DMS 273 (cell line): Measurements from ENCODE around the gene XPO4.

Source experiments
- DNase-seq: peaks from one replicate; lab custom pipeline; 2025; ENCODE audit not compliant: unreplicated experiment; lab: John Stamatoyannopoulos, UW

XPO4 gene

DNA sequence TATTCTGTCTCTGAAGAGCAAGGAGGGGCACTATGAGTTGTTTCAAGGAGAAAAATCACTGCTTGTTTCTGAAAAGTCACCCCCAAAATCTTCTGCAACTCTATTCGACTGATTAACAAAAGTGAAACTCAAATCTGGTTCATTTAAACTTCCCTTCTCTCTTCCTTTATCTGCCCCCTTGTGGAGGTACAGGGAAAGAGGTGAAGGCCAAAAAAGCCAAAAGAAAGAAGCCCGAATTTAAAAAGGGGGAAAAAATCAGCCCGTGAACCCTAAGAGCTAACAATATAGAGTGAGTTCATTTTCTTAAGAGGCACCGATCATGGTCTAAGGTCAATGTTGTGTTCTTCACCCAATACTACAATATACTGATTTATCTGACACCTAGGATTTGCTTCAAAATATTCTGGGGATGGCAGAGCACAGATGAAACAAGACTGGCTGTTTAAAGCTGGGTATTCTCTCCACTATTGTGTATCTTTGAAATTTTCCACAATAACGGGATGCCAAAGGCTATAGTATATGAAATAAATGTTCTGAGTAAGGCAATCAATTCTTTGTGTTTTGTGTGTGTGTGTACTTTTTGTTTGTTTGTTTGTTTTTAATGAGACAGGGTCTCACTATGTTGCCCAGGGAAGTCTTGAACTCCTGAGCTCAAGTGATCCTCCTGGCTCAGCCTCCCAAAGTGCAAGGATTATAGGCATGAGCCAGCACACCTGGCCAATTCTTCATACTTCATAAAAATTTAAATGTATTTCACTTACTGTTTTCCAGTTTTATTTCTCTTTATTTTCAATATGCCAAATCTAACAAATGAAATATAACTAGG lies 73.8 kb downstream of the XPO4 start:
- DNase-seq: peak; percentile 72

DNA sequence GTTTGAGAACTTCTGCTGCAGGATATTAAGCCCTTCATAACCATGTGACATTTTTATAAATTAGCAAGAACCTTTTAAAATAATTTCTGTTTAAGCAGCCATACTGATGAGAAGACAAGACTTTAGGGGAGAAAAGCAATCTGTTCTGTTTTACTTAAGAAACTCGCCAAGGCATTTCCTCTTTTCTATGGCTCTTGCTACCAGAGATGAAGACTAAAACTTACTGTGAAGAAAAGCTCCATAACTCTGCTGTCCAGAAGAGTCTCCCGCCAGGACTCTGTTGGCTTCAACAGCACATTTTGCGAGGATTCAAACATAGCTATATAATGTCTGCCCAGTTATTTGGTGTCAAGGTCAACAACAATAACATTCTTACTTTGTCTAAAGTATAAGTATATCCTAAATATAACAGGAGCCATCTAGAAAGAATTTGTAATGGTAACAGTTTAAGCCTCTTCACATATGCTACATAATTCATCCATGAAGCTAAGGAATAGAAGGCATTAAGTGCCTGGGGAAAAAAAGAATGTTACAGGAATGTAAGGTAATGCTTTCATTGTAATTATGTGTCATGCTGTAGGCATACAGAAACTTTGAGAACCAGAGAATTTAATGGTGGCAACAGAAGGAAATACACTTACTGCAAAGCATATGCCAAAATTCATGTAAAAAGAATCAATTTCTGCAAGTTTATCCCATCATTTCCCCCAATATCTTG lies 75.5 kb downstream of the XPO4 start:
- DNase-seq: no peak

DNA sequence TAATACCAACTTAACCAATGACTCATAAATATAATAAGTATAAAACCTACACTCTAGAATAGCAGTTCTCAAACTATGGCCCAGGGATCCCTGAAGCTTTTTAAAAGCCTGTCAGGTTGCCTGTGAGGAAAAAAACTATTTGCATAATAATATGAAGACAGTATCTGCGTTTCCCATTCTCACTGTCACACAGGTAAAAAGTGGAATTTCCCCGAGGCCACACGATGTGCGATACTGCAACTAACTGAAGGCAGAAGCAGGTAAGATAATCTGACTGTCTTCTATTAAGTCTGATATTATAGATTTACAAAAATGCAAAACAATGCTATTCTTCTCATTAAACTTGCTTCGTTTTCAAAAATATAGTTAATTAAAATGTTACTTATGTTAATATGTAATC lies 76.2 kb downstream of the XPO4 start:
- no peak for DNase-seq

GRCh38 chr13:20825477-20825875 lies 77.1 kb downstream of the XPO4 start:
- peak; percentile 36 for DNase-seq

- DNase-seq: no peak
Measured at GRCh38 chr13:20824762-20825476, 77.6 kb downstream of the XPO4 start.

DNA sequence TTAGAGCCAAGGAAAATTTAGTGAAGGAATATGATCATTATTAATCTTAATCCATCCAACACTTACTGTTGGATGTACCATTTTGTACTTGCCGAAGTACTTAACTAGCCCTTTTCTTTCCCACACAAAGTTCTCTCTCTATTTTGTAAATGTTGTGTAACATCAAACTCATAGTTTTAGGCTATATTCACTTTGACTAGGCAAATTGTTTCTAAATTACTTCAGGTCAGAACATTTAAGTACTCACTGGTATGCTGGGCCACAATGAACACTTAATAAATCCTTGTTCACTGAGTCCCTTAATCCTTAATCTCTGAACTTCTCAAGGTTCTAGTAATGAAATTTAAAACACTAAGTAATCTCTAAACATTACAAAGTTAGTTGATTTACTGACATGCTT lies 79.5 kb downstream of the XPO4 start:
- DNase-seq: no peak

DNA sequence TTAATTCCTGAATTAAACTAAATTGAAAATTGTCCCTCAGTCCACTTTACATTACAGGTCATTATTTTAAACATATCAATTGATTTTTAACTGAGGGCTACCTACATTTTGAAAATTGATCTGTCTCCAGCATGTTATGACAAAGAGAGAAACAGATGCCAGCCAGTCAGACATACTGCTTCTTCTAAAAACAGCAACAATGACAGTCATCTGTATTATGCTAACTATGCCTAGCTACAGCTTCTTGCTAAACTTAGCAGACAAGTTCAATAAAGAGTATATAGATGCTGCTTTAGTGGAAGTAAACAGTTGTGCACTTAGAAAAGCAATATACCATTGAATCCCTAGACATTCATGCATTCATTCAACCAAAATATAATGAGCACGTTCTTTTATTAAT lies 80.1 kb downstream of the XPO4 start:
- DNase-seq: no peak

DNA sequence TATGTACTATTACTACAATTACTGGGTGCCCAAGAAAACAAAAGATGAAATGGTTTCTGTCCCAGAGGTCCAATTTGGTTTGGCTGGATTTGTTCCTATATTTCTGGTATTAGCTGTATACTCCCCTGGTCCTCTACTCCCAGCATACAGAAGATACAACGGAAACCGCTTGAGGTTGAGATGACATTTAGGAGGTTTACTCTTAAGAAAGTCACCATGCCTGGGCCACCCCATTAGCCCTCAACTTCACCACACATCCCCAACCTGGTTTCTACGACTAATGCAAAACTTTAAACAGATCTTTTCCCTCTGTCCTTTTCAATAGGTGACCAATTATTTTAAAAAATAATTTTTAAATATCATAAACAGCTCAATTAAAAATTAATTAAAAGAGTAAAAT lies 82.8 kb downstream of the XPO4 start:
- DNase-seq: no peak

DNA sequence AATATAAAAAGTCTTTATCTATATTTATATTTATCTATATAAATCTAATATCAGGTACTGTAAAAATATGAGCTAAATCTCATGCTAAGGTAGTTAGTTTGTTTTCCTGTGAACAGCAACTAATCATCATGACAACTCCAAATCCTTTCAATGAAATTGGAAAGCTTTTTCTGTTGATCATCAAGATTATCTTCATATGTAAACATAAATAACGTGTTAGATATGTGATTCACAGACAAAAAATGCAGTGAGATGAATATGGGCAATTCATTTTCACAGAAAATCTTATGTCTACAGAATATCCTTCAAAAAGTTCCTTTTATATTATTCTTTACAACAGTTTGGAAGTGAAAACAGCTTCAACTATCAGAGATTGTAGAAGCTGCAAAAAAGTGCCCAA lies 87.1 kb downstream of the XPO4 start:
- no peak for DNase-seq

DNA sequence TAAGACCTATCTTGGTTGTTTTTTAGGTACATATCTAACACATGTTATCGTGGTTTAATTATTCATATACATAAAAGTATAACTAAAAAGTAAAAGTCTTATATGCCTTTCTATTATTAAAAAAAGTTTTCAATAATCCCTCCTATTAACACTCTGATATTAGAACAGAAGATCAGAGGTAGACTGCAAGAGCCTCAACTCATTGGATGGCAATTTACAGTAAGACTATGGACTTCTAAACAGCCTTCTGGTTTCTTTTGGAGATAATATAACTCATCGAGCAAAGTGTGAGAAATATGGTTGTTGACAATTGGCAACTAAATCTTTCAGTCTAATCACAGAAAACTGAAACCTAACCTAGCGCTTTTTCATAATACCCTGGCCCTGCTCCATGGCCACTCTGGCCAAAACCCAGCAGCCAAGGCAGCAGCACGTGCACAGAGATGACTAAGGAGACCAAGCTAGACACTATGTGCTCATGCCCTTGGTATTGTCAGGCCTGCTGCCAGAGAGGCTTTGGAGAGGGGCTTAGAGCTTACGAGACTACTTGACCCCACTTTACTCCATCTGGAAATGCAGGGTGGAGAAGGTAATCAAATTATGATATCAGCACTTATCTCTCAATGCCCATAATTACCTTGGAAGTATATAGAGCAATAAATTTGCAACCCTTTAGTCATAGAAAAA lies 88.2 kb downstream of the XPO4 start:
- DNase-seq: peak; percentile 65

DNA sequence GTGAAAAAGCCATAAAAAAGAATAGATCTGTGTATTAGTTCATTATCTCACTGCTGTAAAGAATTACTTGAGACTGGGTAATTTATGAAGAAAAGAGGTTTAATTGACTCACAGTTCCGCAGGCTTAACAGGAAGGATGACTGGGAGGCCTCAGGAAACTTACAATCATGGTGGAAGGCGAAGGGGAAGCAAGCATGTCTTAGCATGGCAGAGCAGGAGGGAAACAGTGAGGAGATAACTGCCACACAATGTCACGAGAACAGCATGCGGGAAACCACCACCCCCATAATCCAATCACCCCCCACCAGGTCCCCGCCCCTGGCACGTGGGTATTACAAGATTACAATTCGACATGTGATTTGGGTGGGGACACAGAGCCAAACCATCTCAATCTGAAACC lies 89.7 kb downstream of the XPO4 start:
- no peak for DNase-seq

DNA sequence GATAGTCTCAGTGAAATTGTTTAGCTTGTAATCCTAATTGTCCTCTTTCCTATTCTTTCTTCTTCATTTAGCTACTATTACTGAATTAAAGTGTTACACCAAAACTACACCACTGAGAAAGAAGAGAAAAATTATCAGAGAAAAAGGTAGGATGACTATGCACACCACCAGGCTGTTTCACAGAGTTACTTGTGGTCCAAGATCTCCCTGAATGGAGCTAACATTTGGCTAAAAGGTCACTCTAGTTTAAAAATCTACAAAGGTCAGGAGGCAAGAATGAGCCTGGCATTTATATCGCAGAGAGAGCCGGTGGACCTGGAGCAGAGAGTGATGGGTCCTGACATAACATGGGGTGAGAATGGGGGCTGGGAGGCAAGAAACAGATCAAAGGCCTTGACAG lies 91.7 kb downstream of the XPO4 start:
- no peak for DNase-seq

DNA sequence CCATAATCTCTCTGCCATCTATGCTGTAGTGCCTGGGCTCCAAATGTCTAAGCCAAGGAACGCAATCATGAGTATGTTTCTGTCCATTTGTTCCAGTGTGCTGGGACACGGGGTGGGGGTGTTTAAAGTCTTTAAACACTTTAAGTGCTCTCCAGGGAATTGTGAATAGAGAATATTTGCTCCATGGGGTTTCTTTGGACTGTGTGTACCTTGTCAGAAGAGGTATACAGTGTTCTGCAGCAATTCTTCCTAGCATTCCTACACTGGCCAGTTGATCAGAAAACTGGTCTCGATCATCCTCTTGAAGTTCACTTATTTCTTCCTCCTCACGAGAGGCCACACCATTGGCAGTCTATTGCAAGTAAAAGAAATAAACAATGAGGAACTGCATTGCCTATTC lies 93.7 kb downstream of the XPO4 start:
- no peak for DNase-seq

GRCh38 chr13:20803180-20803965 lies 99.2 kb downstream of the XPO4 start:
- no peak for DNase-seq

GRCh38 chr13:20801707-20802106 lies 100.8 kb downstream of the XPO4 start:
- DNase-seq: no peak

- no peak for DNase-seq
Measured at GRCh38 chr13:20799726-20800416, 102.7 kb downstream of the XPO4 start.

DNA sequence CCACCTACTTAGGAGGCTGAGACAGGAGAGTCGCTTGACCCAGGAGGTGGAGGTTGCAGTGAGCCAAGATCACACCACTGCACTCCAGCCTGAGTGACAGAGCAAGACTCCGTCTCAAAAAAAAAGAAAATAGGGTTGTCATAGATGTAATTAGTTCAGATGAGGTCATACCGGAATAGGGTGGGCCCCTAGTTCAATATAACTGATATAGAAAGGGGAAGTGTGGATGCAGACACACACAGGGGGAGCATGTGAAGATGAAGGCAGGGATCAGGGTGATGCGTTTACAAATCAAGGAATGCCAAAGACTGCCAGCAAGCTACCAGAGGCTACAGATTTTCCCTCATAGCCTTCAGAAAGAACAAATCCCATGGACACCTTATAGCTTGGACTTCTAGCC lies 104.5 kb downstream of the XPO4 start:
- no peak for DNase-seq

- DNase-seq: no peak
Measured at GRCh38 chr13:20796791-20797508, 105.6 kb downstream of the XPO4 start.

DNA sequence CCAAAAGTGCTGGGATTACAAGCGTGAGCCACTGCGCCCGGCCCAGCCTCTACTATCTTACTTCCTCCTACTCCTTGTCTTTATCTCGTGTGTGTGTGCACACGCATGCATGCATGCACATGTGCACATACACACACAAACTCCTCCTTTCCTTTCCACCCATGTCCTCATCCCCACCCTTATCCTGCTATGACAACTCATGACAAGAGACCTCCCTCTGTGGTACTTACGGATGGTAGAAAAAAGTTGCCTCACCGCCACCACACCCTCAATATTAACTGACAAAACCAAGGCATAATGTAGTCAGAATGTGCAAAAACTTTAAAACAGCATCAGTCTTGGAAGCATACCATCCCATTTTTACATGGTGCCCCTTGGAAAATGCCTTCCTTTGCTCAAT lies 112.9 kb downstream of the XPO4 start:
- DNase-seq: no peak
